Skeletal muscle tissue (tissue), 4 donors: ENCODE measurements around the gene RAI1. TPM values are rescaled to one million over a fixed set of nuclear protein-coding genes. Genes with fewer than 3 reads are reported as not detected.
A peak's percentile ranks its signal among the peaks of the same experiment; 100 is the strongest.

Experiments used
- H3K27ac ChIP-seq: one replicate; pipeline ENCODE4 v1.7.0; 2013; ENCODE audit warnings: mild to moderate bottlenecking, low read depth, low read length, inconsistent platforms
- H3K27me3 ChIP-seq, 3 donors: one replicate each; pipeline ENCODE4 v1.7.0; 2013; ENCODE audit warnings: low read length in 3 of 3; ENCODE audit not compliant: control insufficient read depth in 3 of 3, insufficient read depth in 3 of 3
- H3K36me3 ChIP-seq, 3 donors: one replicate each; pipeline ENCODE4 v1.7.0; 2013; ENCODE audit warnings: low read length in 3 of 3; ENCODE audit not compliant: control insufficient read depth in 3 of 3, insufficient read depth in 3 of 3
- H3K4me1 ChIP-seq, 3 donors: one replicate each; pipeline ENCODE4 v1.7.0; 2013; ENCODE audit warnings: low read length in 3 of 3, mild to moderate bottlenecking in 3 of 3; ENCODE audit not compliant: control insufficient read depth in 3 of 3, insufficient read depth in 3 of 3
- H3K4me3 ChIP-seq, 3 donors: one replicate each; pipeline ENCODE4 v1.7.0; 2013; ENCODE audit warnings: low read length in 3 of 3
- H3K9ac ChIP-seq, 3 donors: one replicate each; pipeline ENCODE4 v1.7.0; 2013; ENCODE audit warnings: low read length in 3 of 3, mild to moderate bottlenecking in 3 of 3, moderate library complexity in 2 of 3, low read depth in 1 of 3
- H3K9me3 ChIP-seq, 3 donors: one replicate each; pipeline ENCODE4 v1.7.0; 2013; ENCODE audit warnings: low read length in 3 of 3; ENCODE audit not compliant: control insufficient read depth in 3 of 3
- total RNA-seq: library from RNA; depleted of rRNA; stranded (reverse); fragments of >200 nt; gene quantifications from one replicate; pipeline ENCODE4 v1.2.3, GENCODE V29; 2014
- donor health status: Osteomylitis.

RAI1 gene
- total RNA-seq, 1 donor from 2014 or later = 3.1 TPM

DNA sequence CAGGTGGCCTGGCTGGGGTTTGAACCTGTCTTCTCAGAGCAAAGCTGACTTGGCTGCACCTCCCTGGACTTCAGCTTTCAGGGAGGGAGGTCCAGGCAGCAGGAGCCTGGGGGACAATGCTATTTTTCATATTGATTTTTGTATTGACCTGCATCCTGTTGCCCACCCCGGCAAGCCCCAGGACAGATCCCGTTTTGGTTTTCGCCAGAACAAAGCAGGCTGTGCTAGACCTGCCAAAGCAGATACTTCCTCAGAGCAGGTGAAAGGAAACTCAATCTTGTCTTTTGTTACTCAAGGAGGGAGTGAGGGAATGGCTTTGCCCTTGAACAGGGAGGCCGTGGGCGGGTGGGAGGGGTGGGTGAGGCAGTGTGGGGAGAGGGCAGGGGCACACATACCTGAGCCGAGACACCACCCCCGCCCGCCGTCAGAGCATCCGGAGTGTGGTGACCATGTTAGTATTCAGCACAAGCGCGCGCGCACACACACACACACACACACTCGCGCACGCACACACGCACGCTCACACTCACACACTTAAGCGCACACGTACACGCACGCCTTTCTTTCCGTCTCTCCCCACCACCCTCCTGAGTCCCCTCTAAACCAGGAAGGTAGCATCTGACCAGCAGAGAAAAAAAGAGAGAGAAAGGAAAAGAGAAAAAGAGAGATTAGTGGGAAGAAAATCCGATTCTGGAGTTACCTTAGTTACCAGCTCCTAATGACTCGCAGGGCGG is 59.5 kb downstream of the RAI1 start:
- Histone ChIP-seq H3K36me3 (no peaks in the 10 kb centered on the region), H3K9ac (no peak overlapping the region), H3K4me1 (peaks cover 32 to 40% (median 34%) of the 10 kb centered on the region in 3 donors), H3K27ac (no peak overlapping the region), H3K27me3 (no peaks in the 10 kb centered on the region), H3K4me3 (no peak overlapping the region), H3K9me3 (no peaks in the 10 kb centered on the region)

DNA sequence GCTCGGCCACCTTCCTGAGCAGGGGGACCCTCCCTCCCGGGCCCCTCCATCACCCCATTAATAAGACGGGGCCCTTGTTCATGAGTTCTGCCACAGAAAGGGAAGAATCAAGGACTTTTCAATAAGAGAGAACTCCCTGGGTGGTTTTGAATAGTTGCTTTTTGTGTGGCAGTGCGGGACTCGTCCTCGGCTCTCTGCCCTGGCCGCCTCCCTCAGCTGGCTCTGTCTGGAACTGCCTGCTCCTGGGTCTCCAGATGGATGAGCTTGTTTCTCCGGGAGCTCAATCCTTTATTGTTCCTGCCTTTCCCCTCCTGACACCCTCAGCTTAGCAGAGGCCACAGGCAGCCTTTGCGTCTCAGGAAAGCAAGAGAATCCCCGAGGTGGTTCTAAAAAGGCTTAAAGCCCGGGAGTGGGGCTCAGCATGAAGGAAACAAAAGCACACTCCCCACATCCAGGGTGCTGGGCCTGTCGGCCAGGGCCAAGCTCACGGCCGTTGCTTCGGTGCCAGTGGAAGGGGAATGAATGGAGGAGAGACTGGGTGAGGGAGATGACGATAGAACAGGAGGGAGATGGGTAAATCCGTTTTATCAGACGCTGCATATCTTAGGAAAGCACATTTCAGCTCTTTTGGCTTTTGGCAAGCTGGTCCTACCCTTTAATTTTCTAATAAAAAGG is 60.2 kb downstream of the RAI1 start:
- no peaks in the 10 kb centered on the region for H3K27me3 ChIP-seq
- H3K4me3 ChIP-seq = no peak overlapping the region
- no peak overlapping the region for H3K9ac ChIP-seq
- no peaks in the 10 kb centered on the region for H3K36me3 ChIP-seq
- H3K9me3 ChIP-seq = no peaks in the 10 kb centered on the region
- peaks cover 32 to 42% (median 33%) of the 10 kb centered on the region in 3 donors for H3K4me1 ChIP-seq
- H3K27ac ChIP-seq = no peak overlapping the region

DNA sequence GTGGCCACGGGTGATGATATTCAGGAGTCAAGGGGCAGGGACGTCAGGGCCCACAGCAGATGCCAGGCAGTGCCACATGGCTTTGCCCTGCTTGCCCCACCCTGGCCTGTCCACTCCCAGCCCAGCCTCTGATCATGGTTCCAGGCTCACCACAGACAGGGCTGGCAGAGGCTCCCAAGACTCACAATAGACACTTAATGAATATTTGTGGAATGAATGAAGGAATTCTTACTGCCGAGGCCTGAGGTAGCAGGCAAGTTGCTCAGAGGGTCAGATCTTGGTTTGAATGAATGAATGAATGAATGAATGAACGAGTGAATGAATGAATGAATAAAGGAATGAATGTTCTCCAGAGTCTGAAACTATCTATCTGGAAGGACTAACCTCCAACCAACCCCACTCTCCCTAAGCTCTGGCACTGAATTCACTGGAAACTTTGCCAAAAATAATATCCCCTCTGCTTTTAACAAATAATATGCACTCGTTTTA is 60.9 kb downstream of the RAI1 start:
- Histone ChIP-seq H3K9me3 (no peaks in the 10 kb centered on the region), H3K4me1 (peaks cover 33 to 45% (median 34%) of the 10 kb centered on the region in 3 donors), H3K27ac (no peak overlapping the region), H3K27me3 (no peaks in the 10 kb centered on the region), H3K36me3 (no peaks in the 10 kb centered on the region), H3K4me3 (no peak overlapping the region), H3K9ac (peak overlapping the region in 1 of 3 donors; percentile 30)

DNA sequence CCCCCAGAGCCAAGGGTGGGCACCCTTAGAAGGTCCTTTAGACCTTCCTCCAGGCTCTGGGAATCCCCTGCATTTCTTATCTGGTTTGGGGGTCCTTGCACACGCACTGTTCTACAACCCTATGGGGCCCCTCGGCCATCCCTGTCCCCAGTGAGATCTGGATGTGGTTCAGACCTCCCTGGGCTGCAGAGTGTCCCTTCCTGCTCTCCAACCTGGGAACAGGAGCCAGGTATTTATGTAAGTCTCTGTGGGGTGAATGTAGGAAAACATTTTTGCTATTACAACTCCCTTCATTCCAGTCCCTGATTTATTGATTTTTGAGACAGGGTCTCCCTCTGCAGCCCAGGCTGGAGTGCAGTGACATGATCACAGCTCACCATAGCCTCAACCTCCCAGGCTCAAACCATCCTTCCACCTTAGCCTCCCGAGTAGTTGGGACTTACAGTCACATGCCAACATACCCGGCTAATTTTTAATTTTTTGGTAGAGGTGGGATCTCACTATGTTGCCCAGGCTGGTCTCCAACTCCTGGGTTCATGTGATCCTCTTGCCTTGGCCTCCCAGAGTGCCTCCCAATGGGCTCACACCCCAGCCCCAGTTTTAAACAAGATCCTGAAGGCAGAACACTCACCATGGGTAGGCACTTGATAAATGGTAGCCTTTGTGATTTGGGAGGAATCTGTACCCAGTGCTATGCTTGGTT is 61.6 kb downstream of the RAI1 start:
- Histone ChIP-seq H3K27ac (no peak overlapping the region), H3K36me3 (no peaks in the 10 kb centered on the region), H3K9ac (no peak overlapping the region), H3K4me3 (no peak overlapping the region), H3K9me3 (no peaks in the 10 kb centered on the region), H3K4me1 (peaks cover 31 to 46% (median 36%) of the 10 kb centered on the region in 3 donors), H3K27me3 (no peaks in the 10 kb centered on the region)

DNA sequence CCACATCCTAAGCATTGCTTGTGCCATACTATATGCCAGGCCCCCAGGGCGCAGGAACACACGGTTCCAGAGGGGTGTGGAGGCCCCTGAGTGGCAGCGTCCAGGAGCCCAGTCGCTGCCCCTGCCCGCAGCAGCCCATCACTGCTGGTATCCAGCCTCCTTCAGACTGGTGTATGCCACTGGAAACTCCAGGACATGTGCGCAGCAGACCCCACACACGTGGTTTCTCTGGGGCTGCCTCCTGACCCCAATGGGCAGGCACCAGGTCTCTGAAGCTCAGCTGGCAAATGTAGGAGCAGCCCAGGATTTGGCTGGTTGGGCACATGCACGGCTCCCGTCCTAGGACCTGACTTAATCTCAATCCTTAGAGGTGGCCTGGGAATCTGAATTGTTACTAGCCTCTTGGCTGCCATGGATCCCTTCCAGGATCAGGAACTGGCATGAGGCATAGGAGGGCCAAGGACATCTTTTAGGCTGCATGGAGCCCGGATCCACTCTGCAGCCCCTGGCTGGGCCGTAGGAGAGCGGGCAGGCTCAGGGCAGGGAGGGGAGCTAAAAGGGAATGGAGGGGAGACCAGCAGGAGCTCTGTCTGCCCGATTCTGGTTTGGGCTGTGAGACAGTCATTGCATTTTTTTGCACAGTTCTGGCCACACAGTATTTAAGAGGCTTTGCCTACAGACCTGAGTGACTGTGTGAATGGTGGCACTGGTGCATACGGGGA is 62.3 kb downstream of the RAI1 start:
- H3K27ac ChIP-seq = no peak overlapping the region
- no peak overlapping the region for H3K4me3 ChIP-seq
- no peak overlapping the region for H3K9ac ChIP-seq
- H3K27me3 ChIP-seq = no peaks in the 10 kb centered on the region
- no peaks in the 10 kb centered on the region for H3K9me3 ChIP-seq
- H3K4me1 ChIP-seq = peaks cover 26 to 41% (median 31%) of the 10 kb centered on the region in 3 donors
- no peaks in the 10 kb centered on the region for H3K36me3 ChIP-seq

DNA sequence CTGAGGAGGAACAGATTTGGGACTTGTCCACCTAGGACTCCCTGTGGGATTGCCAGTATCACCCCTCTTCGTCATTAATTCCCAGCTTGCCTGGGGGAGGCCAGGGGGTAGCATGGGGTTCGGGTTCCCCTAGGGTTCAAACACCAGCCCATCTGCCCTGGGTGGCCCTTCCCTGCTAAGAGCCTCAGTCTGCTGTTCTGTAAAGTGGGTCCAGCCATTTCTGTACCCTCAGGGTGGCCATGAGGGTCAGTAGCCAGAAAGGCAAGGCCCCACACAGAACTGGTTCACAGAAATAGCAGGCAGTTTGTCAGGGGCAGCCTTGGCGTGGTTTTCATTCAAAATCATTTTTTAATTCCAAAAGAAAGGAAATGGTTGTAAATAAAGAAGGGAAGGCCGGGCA is 62.9 kb downstream of the RAI1 start:
- H3K4me1 ChIP-seq = peaks cover 22 to 35% (median 25%) of the 10 kb centered on the region in 3 donors
- no peak overlapping the region for H3K4me3 ChIP-seq
- no peak overlapping the region for H3K9ac ChIP-seq
- H3K36me3 ChIP-seq = no peaks in the 10 kb centered on the region
- H3K27ac ChIP-seq = no peak overlapping the region
- no peaks in the 10 kb centered on the region for H3K27me3 ChIP-seq
- no peaks in the 10 kb centered on the region for H3K9me3 ChIP-seq

DNA sequence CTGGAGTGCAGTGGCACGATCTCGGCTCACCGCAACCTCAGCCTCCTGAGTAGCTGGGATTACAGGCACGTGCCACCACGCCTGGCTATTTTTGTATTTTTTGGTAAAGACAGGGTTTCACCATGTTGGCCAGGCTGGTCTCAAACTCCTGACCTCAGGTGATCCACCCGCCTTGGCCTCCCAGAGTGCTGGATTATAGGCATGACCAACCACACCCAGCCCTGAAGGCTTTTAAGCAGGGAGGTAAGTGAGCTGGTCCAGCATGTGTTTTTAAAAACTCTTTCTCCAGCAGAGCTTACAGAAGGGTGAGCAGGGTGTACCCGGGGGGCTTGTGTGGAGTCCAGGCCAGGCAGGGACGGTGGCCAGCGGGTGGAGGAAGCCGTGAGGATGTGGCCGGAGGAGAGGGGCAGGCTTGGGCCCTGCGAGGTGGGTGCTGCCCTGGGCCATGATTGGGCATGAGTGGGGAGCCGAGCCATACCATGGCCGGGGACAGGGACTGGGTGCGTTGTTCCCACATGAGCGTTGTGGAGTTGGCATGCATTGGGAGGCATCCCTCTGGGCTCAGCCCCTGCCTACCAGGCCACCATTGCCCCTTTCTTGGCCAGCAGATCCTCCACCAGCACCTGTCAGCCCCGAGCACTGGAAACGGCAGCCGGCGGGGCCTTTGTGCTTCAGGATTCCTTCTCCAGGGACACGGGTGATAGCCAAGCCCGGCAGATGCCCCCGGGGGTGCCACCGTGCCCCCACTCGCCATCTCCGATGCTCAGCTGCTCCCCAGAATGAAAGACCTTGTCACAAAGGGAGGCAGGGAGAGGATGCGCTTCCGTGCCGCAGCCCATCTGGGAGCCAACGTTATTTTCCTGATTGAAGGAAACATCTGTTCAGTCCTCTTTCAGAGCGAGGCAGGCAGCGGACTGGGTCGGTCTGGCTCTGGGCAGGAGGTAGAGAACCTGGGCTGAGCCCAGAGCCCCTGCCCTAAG is 64.5 kb downstream of the RAI1 start:
- H3K36me3 ChIP-seq = no peaks in the 10 kb centered on the region
- no peak overlapping the region for H3K27ac ChIP-seq
- H3K4me3 ChIP-seq = no peak overlapping the region
- H3K27me3 ChIP-seq = no peaks in the 10 kb centered on the region
- H3K9me3 ChIP-seq = no peaks in the 10 kb centered on the region
- H3K4me1 ChIP-seq = peaks cover 18 to 26% (median 21%) of the 10 kb centered on the region in 3 donors
- no peak overlapping the region for H3K9ac ChIP-seq

DNA sequence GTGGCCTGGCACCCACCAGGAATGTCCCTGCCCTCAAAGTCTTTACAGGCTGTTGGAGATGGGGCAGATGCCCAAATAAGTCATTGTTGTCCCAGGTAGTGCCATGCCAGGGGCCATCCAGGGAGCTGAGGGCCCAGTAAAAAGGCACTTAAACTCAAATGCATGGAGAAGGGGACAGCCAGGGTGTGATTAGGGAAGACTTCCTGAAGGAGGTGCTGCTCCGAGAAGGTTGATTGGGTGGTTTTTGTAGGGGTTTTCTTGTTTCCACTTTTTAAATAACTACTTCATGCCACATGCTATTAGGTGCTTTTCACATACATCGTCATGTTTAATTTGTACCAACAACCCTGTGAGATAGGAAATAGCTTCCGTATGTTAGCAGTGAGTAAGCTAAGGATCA is 66.9 kb downstream of the RAI1 start:
- Histone ChIP-seq H3K36me3 (no peaks in the 10 kb centered on the region), H3K27ac (no peak overlapping the region), H3K9me3 (no peaks in the 10 kb centered on the region), H3K4me1 (peaks cover 30 to 38% (median 36%) of the 10 kb centered on the region in 3 donors), H3K4me3 (no peak overlapping the region), H3K27me3 (no peaks in the 10 kb centered on the region), H3K9ac (no peak overlapping the region)

DNA sequence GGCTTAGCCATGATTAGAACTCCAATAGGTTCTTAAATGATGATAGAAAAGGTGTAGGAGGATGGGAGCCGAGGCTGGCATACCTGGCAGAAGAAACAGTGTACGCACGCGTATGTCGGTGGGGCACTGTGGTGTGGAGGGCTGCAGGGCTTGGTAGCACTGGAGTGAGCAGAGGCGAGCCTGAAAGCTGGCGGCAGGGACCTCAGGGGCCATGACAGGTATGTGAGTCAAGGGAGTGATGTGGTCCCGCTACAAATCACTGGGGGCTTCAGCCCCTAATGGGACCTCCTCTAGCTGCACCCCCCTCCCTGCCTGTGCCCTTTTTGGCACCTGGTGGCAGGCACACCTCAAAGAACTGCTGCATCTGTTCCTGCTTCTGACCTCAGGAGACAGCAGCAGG is 67.3 kb downstream of the RAI1 start:
- Histone ChIP-seq H3K4me1 (peaks cover 34 to 42% (median 40%) of the 10 kb centered on the region in 3 donors), H3K9ac (no peak overlapping the region), H3K27ac (no peak overlapping the region), H3K9me3 (no peaks in the 10 kb centered on the region), H3K4me3 (no peak overlapping the region), H3K36me3 (no peaks in the 10 kb centered on the region), H3K27me3 (no peaks in the 10 kb centered on the region)
